ENCODE results near the gene MYOM1.

- TF ChIP-seq CTCF (IDR thresholded peaks at IDR 0.05) (no peak), POLR2A (IDR thresholded peaks at IDR 0.05) (no peak)
These were observed 78.7 kb downstream of the MYOM1 start for GRCh38 chr18:3140986-3141639.

All from Peyer's patch (tissue), 4 donors.